ENCODE measurements around the gene LNX1.

The LNX1 gene

DNA sequence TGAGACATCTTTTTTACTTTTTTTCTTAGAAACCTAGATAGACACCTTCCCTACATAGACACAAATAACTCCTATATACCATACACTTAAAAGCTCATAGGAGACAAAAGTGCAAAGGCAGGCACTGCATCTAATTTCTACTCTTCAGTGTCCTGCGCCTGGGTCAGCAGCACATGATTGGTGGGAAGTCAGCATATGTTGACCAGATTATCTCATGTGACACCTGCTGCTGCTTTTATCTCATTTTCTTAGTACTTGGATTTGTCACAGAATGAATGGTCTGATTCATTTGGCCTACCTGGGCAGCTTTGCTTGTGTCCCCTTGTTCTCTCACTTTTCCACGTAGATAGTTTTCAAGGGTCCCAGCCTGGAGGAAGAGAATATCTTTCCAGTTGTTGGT is 24.9 kb upstream of the LNX1 start:
- TF ChIP-seq YY1 (IDR thresholded peaks at IDR 0.05; ENCODE audit: insufficient read depth, insufficient read length) (no peak), SUZ12 (IDR thresholded peaks at IDR 0.05; ENCODE audit: extremely low read depth, insufficient read depth, insufficient read length) (no peak), ZNF274 (IDR thresholded peaks at IDR 0.05; ENCODE audit: low read depth, low read length) (no peak)
- no peaks in the 10 kb centered on the region for H3K4me1 ChIP-seq (ENCODE audit: insufficient read depth, insufficient read length)
- H3K36me3 ChIP-seq (ENCODE audit: insufficient read depth, insufficient read length, low read length), result no peaks in the 10 kb centered on the region
- DNase-seq (ENCODE audit: low read depth, low spot score), result no peak
- H3K9me3 ChIP-seq (ENCODE audit: insufficient read depth, low read length), result no peaks in the 10 kb centered on the region
- no peak overlapping the region for H3K9ac ChIP-seq (ENCODE audit: insufficient read length, low read depth)
- H3K27me3 ChIP-seq (ENCODE audit: insufficient read depth, insufficient read length), result no peaks in the 10 kb centered on the region
- no peak overlapping the region for H3K4me3 ChIP-seq (ENCODE audit: insufficient read length, low read depth)

DNA sequence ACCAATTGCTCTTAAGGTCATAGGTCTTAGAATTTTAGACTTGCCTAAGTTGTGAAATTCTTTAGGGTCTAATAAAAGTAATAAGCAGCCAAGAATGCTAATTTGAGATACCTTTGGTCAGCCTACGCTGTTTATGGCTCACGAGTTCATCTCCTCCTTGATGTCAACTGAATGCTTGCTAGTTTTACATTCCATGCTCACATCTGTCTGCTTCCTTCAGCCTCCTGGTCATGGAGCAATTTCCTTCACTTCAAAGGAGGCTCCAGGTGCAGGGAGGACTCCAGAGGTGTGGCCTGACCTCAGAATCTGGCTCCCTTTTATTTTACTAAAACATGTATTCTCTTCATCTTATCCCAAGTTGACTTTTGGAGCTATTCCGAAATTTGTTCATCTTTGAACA is 23.3 kb upstream of the LNX1 start:
- DNase-seq (ENCODE audit: low read depth, low spot score), result no peak
- H3K27me3 ChIP-seq (ENCODE audit: insufficient read depth, insufficient read length), result no peaks in the 10 kb centered on the region
- no peak overlapping the region for H3K4me3 ChIP-seq (ENCODE audit: insufficient read length, low read depth)
- TF ChIP-seq YY1 (IDR thresholded peaks at IDR 0.05; ENCODE audit: insufficient read depth, insufficient read length), result no peak
- no peaks in the 10 kb centered on the region for H3K4me1 ChIP-seq (ENCODE audit: insufficient read depth, insufficient read length)
- no peaks in the 10 kb centered on the region for H3K9me3 ChIP-seq (ENCODE audit: insufficient read depth, low read length)
- no peaks in the 10 kb centered on the region for H3K36me3 ChIP-seq (ENCODE audit: insufficient read depth, insufficient read length, low read length)
- H3K9ac ChIP-seq (ENCODE audit: insufficient read length, low read depth), result no peak overlapping the region

DNA sequence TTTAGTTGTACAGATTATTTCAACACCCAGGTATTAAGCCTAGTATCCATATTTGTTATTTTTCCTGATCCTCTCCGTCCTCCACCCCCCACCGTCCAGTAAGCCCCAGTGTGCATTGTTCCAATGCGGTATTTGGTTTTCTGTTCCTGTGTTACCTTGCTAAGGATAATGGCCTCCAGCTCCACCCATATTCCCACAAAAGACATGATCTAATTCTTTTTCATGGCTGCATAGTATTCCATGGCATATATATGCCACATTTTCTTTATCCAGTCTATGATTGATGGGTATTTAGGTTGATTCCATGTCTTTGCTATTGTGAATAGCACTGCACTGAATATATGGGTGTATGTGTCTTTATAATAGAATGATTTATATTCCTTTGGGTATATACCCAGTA is 22.1 kb upstream of the LNX1 start:
- no peaks in the 10 kb centered on the region for H3K27me3 ChIP-seq (ENCODE audit: insufficient read depth, insufficient read length)
- TF ChIP-seq ZNF274 (IDR thresholded peaks at IDR 0.05; ENCODE audit: low read depth, low read length) (no peak), YY1 (IDR thresholded peaks at IDR 0.05; ENCODE audit: insufficient read depth, insufficient read length) (no peak), SUZ12 (IDR thresholded peaks at IDR 0.05; ENCODE audit: extremely low read depth, insufficient read depth, insufficient read length) (no peak)
- H3K4me3 ChIP-seq (ENCODE audit: insufficient read length, low read depth), result no peak overlapping the region
- no peak overlapping the region for H3K9ac ChIP-seq (ENCODE audit: insufficient read length, low read depth)
- H3K36me3 ChIP-seq (ENCODE audit: insufficient read depth, insufficient read length, low read length), result no peaks in the 10 kb centered on the region
- H3K9me3 ChIP-seq (ENCODE audit: insufficient read depth, low read length), result no peaks in the 10 kb centered on the region
- H3K4me1 ChIP-seq (ENCODE audit: insufficient read depth, insufficient read length), result no peaks in the 10 kb centered on the region
- no peak for DNase-seq (ENCODE audit: low read depth, low spot score)

- H3K9ac ChIP-seq (ENCODE audit: insufficient read length, low read depth), result no peak overlapping the region
- no peak overlapping the region for H3K4me3 ChIP-seq (ENCODE audit: insufficient read length, low read depth)
- H3K36me3 ChIP-seq (ENCODE audit: insufficient read depth, insufficient read length, low read length), result no peaks in the 10 kb centered on the region
- DNase-seq (ENCODE audit: low read depth, low spot score), result no peak
- H3K4me1 ChIP-seq (ENCODE audit: insufficient read depth, insufficient read length), result no peaks in the 10 kb centered on the region
- no peaks in the 10 kb centered on the region for H3K9me3 ChIP-seq (ENCODE audit: insufficient read depth, low read length)
- H3K27me3 ChIP-seq (ENCODE audit: insufficient read depth, insufficient read length), result no peaks in the 10 kb centered on the region
- no peak for TF ChIP-seq ZNF274 (IDR thresholded peaks at IDR 0.05; ENCODE audit: low read depth, low read length)
- TF ChIP-seq SUZ12 (IDR thresholded peaks at IDR 0.05; ENCODE audit: extremely low read depth, insufficient read depth, insufficient read length), result no peak
- TF ChIP-seq YY1 (IDR thresholded peaks at IDR 0.05; ENCODE audit: insufficient read depth, insufficient read length), result no peak
These were observed 17.4 kb upstream of the LNX1 start for GRCh38 chr4:53608649-53609048.

DNA sequence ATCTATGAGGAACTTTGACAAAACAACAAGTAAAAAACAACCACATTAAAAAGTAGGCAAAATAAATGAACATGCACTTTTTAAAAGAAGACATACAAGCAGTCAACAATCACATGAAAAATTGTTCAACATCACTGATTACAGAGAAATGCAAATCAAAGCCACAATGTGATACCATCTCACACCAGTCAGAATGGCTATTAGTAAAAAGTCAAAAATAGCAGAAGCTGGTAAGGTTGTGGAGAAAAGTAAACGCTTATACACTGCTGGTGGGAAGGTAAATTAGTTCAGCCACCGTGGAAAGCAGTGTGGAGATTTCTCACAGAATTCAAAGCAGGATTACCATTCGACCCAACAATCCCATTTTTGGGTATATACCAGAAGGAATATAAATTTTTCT is 17.0 kb upstream of the LNX1 start:
- DNase-seq (ENCODE audit: low read depth, low spot score), result no peak
- Histone ChIP-seq H3K27me3 (ENCODE audit: insufficient read depth, insufficient read length) (no peaks in the 10 kb centered on the region), H3K4me1 (ENCODE audit: insufficient read depth, insufficient read length) (no peaks in the 10 kb centered on the region), H3K36me3 (ENCODE audit: insufficient read depth, insufficient read length, low read length) (no peaks in the 10 kb centered on the region), H3K4me3 (ENCODE audit: insufficient read length, low read depth) (no peak overlapping the region), H3K9ac (ENCODE audit: insufficient read length, low read depth) (no peak overlapping the region), H3K9me3 (ENCODE audit: insufficient read depth, low read length) (no peaks in the 10 kb centered on the region)
- TF ChIP-seq YY1 (IDR thresholded peaks at IDR 0.05; ENCODE audit: insufficient read depth, insufficient read length) (no peak), SUZ12 (IDR thresholded peaks at IDR 0.05; ENCODE audit: extremely low read depth, insufficient read depth, insufficient read length) (no peak), ZNF274 (IDR thresholded peaks at IDR 0.05; ENCODE audit: low read depth, low read length) (no peak)

DNA sequence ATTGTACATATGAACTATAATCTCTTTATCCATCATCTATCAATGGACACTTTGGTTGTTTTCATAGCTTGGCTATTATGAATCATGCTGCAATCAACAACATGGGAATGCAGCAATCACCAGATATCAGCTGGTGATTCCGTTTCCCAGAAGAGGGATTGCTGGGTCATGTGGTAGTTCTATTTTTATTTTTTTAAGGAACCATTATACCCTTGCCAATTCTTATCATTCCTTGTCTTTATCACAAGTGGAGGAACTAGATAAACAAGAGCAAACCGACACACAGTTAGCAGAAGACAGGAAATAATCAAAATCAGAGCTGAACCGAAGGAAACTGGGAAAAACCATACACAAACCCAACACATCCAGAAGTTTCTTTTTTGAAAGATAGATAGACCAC is 14.5 kb upstream of the LNX1 start:
- H3K9me3 ChIP-seq (ENCODE audit: insufficient read depth, low read length), result no peaks in the 10 kb centered on the region
- H3K4me1 ChIP-seq (ENCODE audit: insufficient read depth, insufficient read length), result no peaks in the 10 kb centered on the region
- H3K27me3 ChIP-seq (ENCODE audit: insufficient read depth, insufficient read length), result no peaks in the 10 kb centered on the region
- H3K36me3 ChIP-seq (ENCODE audit: insufficient read depth, insufficient read length, low read length), result no peaks in the 10 kb centered on the region
- H3K9ac ChIP-seq (ENCODE audit: insufficient read length, low read depth), result no peak overlapping the region
- H3K4me3 ChIP-seq (ENCODE audit: insufficient read length, low read depth), result no peak overlapping the region
- DNase-seq (ENCODE audit: low read depth, low spot score), result no peak
- no peak for TF ChIP-seq SUZ12 (IDR thresholded peaks at IDR 0.05; ENCODE audit: extremely low read depth, insufficient read depth, insufficient read length)
- no peak for TF ChIP-seq YY1 (IDR thresholded peaks at IDR 0.05; ENCODE audit: insufficient read depth, insufficient read length)
- no peak for TF ChIP-seq ZNF274 (IDR thresholded peaks at IDR 0.05; ENCODE audit: low read depth, low read length)

DNA sequence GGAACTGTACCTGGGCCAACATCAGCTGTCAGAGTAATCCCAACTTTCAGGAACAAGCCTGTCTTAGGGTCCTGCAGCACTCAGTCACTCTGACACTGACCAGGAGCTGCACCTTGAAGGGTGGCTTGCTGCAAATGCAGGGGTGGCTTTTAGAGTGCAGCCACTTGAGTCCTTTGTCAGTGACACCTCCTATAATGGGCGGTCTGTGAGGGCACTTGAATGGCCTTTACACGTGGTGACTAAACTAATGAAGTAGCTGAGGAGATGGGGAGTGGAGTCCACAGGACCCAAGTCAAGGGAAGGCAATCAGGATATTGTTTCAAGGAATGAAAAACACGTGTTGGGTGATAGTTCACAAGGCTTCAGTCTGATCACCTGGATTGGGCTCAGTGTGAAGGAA is 11.1 kb upstream of the LNX1 start:
- no peak for TF ChIP-seq ZNF274 (IDR thresholded peaks at IDR 0.05; ENCODE audit: low read depth, low read length)
- TF ChIP-seq YY1 (IDR thresholded peaks at IDR 0.05; ENCODE audit: insufficient read depth, insufficient read length), result no peak
- no peak for TF ChIP-seq SUZ12 (IDR thresholded peaks at IDR 0.05; ENCODE audit: extremely low read depth, insufficient read depth, insufficient read length)
- Histone ChIP-seq H3K4me3 (ENCODE audit: insufficient read length, low read depth) (no peak overlapping the region), H3K9me3 (ENCODE audit: insufficient read depth, low read length) (no peaks in the 10 kb centered on the region), H3K4me1 (ENCODE audit: insufficient read depth, insufficient read length) (no peaks in the 10 kb centered on the region), H3K36me3 (ENCODE audit: insufficient read depth, insufficient read length, low read length) (no peaks in the 10 kb centered on the region), H3K27me3 (ENCODE audit: insufficient read depth, insufficient read length) (no peaks in the 10 kb centered on the region), H3K9ac (ENCODE audit: insufficient read length, low read depth) (no peak overlapping the region)
- DNase-seq (ENCODE audit: low read depth, low spot score), result no peak

- Histone ChIP-seq H3K4me3 (ENCODE audit: insufficient read length, low read depth) (no peak overlapping the region), H3K9ac (ENCODE audit: insufficient read length, low read depth) (no peak overlapping the region), H3K9me3 (ENCODE audit: insufficient read depth, low read length) (no peaks in the 10 kb centered on the region), H3K36me3 (ENCODE audit: insufficient read depth, insufficient read length, low read length) (no peaks in the 10 kb centered on the region), H3K27me3 (ENCODE audit: insufficient read depth, insufficient read length) (no peaks in the 10 kb centered on the region), H3K4me1 (ENCODE audit: insufficient read depth, insufficient read length) (no peaks in the 10 kb centered on the region)
- TF ChIP-seq SUZ12 (IDR thresholded peaks at IDR 0.05; ENCODE audit: extremely low read depth, insufficient read depth, insufficient read length) (no peak), YY1 (IDR thresholded peaks at IDR 0.05; ENCODE audit: insufficient read depth, insufficient read length) (no peak), ZNF274 (IDR thresholded peaks at IDR 0.05; ENCODE audit: low read depth, low read length) (no peak)
- peak; percentile 48 for DNase-seq (ENCODE audit: low read depth, low spot score)
These were observed 10.0 kb upstream of the LNX1 start for GRCh38 chr4:53601251-53601764.
